T-helper 1 cell (primary cell): Measurements from ENCODE around the gene MBOAT1.

Source experiments
- DNase-seq, 5 donors: peaks; one replicate each; pipeline ENCODE4 v3.0.0-alpha.2; 2012 to 2020

Gene MBOAT1

GRCh38 chr6:20129290-20130088, 82.8 kb downstream of the MBOAT1 start:
- no peak for DNase-seq

DNA sequence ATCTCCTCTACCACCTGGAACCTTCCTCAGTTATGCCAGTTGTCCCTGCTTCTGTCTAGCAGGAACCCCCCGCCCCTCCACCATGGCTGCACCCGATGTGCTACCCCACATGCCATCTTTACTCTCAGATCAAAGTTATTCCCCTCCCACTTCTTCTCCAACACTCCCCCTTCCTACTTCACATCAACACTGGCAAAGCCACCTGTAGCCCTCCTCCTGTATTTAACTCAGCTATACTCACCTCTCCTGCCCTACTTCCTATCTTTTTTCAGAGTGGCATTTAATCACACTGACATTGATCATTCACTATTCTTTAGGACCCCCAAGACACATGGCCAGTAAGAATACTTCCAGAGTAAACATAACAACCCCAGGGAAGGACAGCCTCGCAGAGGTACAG, 84.3 kb downstream of the MBOAT1 start:
- no peak for DNase-seq

DNA sequence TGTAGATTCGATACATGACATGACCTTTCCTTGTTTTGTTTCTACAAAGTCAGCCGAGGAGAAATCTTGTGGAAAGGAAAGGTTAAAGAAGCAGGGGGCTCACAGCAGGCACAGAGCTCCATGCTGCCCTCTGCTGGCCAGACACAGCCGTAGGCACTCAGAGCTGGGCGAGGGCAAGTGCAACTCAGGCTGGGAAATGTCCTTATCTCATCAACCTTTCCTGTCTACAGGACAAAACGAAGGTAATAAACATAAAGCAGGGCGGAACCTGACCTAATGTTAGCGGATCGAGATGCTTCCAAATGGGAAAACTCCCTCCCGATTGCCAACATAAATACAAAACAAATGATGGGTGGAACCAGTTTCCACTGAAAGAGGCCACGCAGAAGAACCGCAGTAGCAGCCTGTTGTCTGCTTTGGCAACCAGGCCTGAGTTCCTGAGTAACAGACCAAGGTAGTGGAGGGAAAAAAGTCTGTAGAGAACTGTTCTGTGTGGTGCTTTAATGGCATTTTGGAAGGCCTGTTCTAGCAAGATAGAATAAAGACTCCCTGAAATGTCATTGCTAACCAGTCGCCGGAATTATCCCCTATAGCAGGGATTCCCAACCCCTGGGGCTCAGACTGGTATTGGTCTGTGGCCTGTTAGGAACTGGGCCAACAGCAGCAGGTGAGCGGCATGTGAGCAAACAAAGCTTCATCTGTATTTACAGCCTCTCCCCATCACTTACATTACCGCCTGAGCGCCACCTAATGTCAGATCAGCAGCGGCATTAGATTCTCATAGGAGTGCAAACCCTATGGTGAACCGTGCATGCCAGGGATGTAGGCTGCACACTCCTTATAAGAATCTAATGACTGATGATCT, 85.2 kb downstream of the MBOAT1 start:
- peak; percentile 18 to 45 (median 35) for DNase-seq

DNA sequence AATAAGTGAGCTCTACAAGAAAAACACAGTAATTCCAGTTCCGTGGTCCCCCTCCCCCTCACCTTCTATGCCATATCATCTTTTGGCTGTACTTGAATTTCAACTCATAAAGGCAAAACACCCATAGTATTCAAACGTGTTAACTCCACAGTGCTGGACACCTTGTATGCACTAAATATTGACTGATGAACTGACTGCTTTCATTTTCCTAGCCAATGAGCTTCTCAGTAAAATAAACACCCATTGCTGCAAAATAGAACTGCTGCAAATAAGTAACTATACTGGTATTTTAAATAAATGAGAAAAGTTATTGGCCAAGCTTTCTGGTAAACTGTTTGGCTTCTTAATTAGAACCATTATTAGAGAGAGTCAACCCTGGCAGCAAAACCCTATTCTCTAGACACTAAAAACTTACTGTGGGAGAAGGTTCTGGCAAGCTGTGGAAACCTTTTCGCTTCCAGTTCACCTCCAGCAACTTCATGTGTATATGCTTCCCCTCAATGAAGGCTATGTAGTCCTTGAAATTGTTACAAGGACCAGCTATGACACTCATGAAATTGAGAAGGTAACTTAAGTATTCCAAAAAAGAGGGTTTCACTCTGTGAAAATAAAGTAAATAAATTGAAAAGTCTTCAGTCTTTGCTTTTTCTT, 86.0 kb downstream of the MBOAT1 start:
- no peak for DNase-seq

- DNase-seq = no peak
Measured at GRCh38 chr6:20124545-20124944, 87.7 kb downstream of the MBOAT1 start.

DNA sequence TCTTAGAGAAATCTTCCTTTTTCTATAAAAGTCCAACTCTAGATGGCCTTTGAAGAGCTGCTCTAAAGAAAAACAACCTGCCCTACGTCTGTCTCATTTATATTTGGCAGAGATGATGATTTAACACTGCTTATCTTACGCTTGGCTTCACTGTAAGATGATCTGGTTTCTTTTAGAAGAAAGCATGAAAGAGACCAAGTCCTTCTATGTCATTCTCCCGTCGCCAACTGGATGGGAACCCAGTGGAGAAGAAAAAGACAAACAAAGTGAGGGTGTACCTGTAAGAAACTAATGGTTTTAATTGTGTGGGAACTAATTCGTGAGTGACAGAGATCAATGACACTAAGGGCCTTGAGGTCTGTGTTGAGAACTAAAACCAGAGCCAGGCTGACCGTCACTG, 92.8 kb downstream of the MBOAT1 start:
- no peak for DNase-seq

GRCh38 chr6:20118892-20119291, 93.4 kb downstream of the MBOAT1 start:
- DNase-seq = no peak

DNA sequence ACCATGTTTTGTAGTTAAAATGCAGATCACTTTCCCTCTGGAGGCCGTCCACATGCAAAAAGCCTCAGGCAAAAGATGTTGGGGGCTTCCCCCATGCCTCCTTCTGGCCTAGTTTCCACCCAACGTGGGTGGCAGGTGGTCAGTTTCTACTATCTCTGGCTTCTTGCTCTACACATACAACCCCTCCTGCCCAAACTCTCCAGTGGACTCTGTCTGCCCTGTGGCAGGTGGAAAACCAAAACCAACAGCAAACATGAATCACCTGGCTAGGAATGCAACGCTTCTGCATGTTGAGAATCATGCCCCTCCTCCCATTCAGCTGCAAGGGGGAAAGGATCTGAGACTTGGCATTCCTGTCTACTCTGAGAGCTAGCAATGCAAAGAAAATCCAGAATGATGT, 94.8 kb downstream of the MBOAT1 start:
- DNase-seq = no peak

DNA sequence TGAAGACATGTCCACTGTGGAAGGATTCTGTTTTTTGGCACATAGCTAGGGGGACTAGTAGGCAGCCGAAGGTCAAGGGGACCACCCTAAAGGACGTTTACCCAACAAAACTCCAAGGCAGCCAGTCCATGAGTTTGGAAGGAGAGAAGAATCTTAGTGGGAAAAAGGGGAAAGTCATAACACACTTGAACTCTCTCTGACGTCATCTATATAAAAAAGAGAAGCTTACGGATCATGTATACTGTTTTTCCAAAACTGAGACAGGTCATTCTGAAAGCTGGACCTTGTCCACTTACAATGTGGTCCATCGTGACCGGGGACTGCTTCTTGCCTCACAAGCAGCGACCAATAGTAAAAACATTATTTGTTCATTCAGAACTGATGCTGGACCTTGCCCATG, 95.5 kb downstream of the MBOAT1 start:
- no peak for DNase-seq

- DNase-seq = no peak
Measured at GRCh38 chr6:20115246-20115980, 96.9 kb downstream of the MBOAT1 start.

- no peak for DNase-seq
Measured at GRCh38 chr6:20113649-20114224, 98.5 kb downstream of the MBOAT1 start.

DNA sequence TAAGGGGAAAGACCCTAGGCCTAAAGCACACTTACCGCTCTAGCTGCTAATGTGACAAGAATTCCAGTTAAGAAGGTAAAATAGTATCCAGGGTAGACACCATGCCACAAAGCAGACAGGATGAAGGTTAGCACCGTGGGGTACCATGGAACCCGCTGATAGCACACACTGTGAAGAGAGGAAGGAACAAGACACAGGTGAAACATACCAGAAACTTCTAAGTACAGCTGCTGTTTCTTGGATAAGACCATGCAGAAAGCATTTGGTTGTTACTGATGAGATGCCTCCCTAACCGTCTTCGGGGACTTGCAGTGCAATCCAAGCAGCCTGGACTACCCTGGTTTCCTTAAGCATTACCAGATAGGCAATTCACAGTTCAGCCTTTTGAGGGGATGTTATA, 99.4 kb downstream of the MBOAT1 start:
- no peak for DNase-seq

DNA sequence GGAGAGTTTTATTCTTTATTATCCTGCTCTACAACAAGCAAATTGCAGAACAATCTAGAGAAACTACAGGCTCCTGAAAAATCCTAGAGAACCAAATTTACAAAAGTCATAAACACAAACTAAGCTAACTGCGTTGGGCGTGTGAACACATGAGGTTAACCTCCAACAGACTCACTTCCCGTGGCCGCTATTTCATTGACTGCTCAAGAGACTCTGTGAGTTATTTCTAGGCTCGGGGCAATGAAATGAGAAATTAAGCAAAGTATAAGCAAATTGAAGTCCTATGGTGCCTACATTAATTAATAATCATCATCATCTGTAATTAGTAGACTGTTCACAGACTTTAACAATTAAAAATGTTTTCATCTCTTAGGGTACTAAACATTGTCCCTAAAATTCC, 100.0 kb downstream of the MBOAT1 start:
- no peak for DNase-seq

DNA sequence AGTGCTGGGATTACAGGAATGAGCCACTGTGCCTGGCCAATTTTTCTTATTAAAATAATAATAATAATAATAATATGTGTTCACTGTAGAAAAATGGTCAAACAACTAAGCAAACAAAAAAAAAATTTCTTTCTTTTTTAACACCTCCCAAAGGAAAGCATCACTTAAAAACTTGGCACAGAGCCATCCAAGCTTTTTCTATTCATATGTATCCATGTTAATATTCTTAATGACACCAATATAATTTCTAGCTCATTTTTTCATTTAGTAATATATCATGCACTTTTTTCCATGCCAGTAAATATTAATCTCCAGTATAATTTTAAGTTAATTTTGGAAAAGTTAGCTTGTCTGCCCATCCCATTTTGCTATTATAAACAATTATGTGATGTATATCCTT, 101.8 kb downstream of the MBOAT1 start:
- no peak for DNase-seq

DNA sequence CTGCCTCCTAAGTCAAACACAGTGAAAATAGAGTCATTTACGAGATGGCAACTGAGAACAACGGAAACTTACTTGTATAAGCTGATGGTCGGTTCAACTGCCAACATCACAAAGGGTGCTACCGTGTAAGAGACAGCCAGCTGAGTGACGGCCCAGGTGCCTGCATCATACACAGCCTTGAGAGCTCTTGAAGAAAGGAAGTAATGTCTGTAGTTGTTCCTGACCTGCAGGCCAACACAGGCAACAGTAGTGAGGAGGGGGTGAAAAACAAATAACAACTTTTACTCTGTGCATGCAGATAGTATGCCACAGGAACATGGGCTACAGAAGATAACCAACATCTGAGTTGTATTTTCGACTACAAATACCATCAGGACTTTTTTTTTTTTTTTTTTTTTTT, 102.7 kb downstream of the MBOAT1 start:
- no peak for DNase-seq

DNA sequence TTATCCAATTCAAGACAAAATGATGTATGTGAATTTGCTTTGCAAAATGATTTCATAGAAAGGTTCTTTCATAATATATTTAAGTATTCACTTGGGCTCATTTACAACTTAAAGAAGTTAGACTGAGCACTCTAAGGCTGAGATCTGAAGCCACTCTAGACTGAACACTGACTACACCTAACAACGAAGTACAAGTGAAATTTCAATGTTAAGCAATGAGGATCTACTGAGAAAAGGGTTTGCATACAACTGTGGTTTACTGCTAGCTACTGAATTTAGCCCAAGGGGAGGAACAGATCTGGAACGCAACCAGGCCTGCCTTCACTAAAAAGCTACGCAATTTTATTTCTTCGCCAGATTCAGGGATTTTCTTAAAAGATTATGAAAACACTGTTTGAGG, 106.4 kb downstream of the MBOAT1 start:
- DNase-seq = no peak

GRCh38 chr6:20104696-20105095, 107.6 kb downstream of the MBOAT1 start:
- DNase-seq = no peak

DNA sequence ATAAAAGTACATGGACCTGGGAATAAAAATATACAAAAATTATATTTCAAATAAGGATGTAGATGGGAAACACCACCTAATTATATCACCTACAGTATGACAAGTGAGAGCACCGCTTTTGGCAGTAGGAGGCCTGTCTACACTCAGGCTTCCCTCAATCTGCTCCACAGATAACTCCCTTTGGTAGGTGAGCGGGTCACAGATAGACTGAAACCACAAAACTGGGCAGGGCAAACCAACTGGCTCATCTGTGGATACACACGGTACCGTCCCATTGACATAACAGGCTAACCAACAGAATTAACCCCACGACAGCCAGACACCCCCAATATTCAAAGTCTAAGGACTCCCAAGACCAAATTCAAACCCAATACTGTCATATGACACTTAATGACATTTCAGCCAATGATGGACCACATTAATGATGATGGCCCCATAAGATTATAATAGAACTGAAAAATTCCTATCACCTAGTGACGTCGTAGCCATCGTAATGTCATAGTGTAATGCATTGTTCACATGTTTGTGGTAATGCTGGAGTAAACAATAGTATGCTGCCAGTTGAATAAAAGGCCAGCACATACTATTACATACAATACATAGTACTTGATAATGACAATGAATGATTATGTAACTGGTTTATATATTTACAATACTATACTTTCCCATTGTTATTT, 109.7 kb downstream of the MBOAT1 start:
- DNase-seq = no peak

GRCh38 chr6:20099156-20099555, 113.1 kb downstream of the MBOAT1 start:
- DNase-seq = no peak

DNA sequence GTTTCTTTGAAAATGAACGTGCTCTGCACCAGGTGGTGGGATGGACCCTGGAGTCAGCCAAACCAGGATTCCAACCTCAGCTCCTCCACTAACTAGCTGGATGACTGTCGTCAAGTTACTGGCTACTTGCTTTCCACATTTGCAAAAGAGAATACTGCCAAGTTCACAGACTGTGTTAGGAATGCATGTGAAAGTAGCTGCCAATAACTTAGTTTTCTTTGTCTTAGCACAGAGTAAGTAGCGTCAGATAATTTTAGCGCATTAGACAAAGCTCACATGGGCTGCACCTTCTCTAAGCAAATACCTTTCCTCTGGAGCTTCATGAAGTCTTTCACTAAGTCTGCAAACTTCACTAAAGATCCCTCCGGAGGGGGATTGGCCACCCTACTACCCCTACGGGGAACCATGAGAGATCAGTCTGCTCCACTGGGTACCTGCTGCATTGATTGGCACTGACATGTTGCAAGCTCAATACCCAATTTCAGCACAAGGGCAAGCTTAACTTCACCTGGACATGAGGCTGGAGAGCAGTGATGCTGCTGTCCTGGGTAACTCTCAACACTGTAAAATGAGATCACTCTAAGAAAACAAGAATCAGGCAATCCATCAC, 113.9 kb downstream of the MBOAT1 start:
- no peak for DNase-seq

DNA sequence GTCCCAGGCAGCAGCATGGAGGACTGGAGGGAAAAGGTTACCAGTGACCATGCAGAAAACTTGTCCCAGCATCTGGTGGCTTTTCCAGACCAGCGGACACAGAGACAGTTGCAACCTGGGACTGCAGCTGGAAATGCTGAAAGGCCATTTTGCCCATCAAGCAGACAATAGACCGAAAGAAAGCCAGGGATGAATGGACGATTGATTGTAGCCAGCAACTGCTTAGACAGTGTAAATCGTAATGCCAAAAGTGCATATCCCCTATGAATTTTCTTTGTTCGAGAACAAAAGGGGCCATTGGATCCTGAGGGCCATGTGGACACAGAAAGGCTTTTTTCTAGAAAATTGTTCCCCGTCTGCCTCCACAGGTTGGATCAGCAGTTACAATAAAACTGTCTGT, 115.7 kb downstream of the MBOAT1 start:
- DNase-seq = no peak
